Adrenal gland (tissue), 12 donors: ENCODE data around the gene CNTNAP1. TPM values are rescaled to one million over a fixed set of nuclear protein-coding genes. Genes with fewer than 3 reads are reported as not detected.

Experiments
- DNase-seq, 7 donors: peaks; one replicate each; pipeline ENCODE4 v3.0.0-alpha.2; 2019 to 2020
- H3K27ac ChIP-seq, 5 donors: fragments of 200-600 bp; sonication (generic) in 4 of 5; 1 replicate in 3 of 5; 2 replicates in 2 of 5; pipeline versions ENCODE4 v1.5.1 to v1.8.0; 2016 to 2020; ENCODE audit warnings: mild to moderate bottlenecking in 1 of 5
- H3K27me3 ChIP-seq: fragments of 200-600 bp; 2 replicates; pipeline ENCODE4 v1.8.0; 2021
- H3K36me3 ChIP-seq, 2 donors: fragments of 200-600 bp; replicated peaks in 1 of 2; 1 replicate in 1 of 2; 2 replicates in 1 of 2; pipeline versions ENCODE4 v1.5.1 to v1.8.0; 2018 to 2022
- H3K4me1 ChIP-seq, 2 donors: fragments of 200-600 bp; replicated peaks in 1 of 2; 1 replicate in 1 of 2; 2 replicates in 1 of 2; pipeline versions ENCODE4 v1.5.1 to v1.8.0; 2018 to 2021
- H3K4me3 ChIP-seq, 4 donors: fragments of 200-600 bp; sonication (generic) in 3 of 4; one replicate each; pipeline ENCODE4 v1.5.1; 2016 to 2018
- H3K9me3 ChIP-seq, 3 donors: fragments of 200-600 bp; sonication (generic) in 1 of 3; replicated peaks in 1 of 3; 1 replicate in 2 of 3; 2 replicates in 1 of 3; pipeline versions ENCODE4 v1.5.1 to v1.8.0; 2016 to 2021
- POLR2A ChIP-seq, 2 donors: fragments of 450-650 bp; IDR thresholded peaks; one replicate each; pipeline ENCODE4 v1.6.1; 2017; ENCODE audit warnings: antibody characterized with exemption in 2 of 2, mild to moderate bottlenecking in 2 of 2, moderate library complexity in 1 of 2
- WGBS, 4 donors: extraction: QIAGEN DNeasy Blood & Tissue Kit in 2 of 4; methylation state at CpG; one replicate each; pipeline versions ENCODE4 v1.1.5 to v1.1.7; 2013 to 2017; 5-methylcytosine and 5-hydroxymethylcytosine counted together
- intact Hi-C, 2 donors: fragments of 100-400 bp; cut with DNase I; formaldehyde crosslinking; loops; one replicate each; pipeline versions ENCODE4 v1.14.1 to v1.15.0; 2022 to 2023
- polyA plus RNA-seq, 3 donors: library from polyadenylated mRNA; stranded (reverse); fragments of 200-250 nt in 2 of 3; fragments of 350-450 nt in 1 of 3; fragmentation: Illumina TruSeq in 1 of 3; extraction: RNeasy Lipid Tissue Mini Kit (QIAGEN cat#74804) in 1 of 3; gene quantifications; one replicate each; pipeline ENCODE4 v1.2.3, GENCODE V29; 2013 to 2014
- total RNA-seq, 9 donors: library from RNA; depleted of rRNA in 4 of 9; stranded (reverse); fragments of >200 nt in 4 of 9; fragments of 120-200 nt in 1 of 9; fragmentation: NEBNext Ultra II Directional in 1 of 9; extraction: Animal tissue kit (Norgen Biotek cat#: 25700) in 1 of 9; gene quantifications; one replicate each; pipeline versions ENCODE4 v1.1.0 to v1.2.4, GENCODE V29; 2013 to 2023
- TF ChIP-seq, protein P1 (sequence below), 6 experiments: fragments of 450-650 bp in 4 of 6; fragments of 200-600 bp in 2 of 6; sonication (generic) in 1 of 6; IDR thresholded peaks; 1 replicate in 5 of 6; 2 replicates in 1 of 6; pipeline versions ENCODE4 v1.5.1 to v1.8.0; 2016 to 2021; ENCODE audit warnings: antibody characterized with exemption in 6 of 6, mild to moderate bottlenecking in 2 of 6, moderate library complexity in 1 of 6
- donor health status: healthy with polysubstance abuse.
- donor health status: Bipolar disorder and iron deficiency.
- donor health status: DM: yes; HTN: yes; CAD: no.
- donor health status: DM: no; HTN: no; CAD: no.
- donor health status: DM: no; HTN: no; CAD: no.
- donor health status: DM: yes; HTN: yes; CAD: no.

CNTNAP1 gene
- total and polyA plus RNA-seq, 12 donors, result 1.6 to 31.9 (median 4.9) TPM

DNA sequence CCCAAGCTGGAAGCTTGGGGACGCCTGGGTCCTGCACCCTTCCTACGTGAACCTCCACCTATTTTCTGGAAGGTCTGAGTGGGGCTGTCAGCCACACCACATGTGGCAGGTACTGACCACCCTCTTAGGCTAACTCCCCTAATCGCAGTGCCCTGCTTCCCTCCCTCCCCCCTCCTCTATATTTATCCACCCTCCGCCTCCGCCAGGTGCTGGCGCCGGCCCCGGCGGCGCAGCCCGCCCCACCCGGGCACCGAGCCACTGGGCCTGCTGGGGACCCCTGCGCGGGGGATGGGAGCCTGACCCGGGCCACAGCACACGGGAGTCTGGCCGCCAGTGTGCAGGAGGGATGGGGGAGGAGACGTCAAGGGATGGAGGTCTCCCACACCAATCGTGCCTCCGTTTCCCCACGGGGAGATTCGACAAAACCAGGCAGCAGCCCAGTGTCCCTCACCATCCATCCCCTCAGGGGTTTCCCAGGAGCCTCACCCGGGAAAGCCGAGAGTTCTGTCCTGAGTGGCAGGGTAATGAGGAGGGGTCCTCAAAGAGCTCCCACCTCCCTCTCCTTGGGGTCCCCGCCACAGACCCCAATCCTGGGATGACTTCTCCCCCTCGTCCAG lies 6.9 kb upstream of the CNTNAP1 start:
- H3K4me1 ChIP-seq, result peaks cover 45 to 58% of the 10 kb centered on the region in 2 donors
- intact Hi-C loops, result loop anchor here in 1 of 2 donors (10.0 kb wide), 1 partner anchor 91 kb away; no protein-coding TSS in a partner anchor

DNA sequence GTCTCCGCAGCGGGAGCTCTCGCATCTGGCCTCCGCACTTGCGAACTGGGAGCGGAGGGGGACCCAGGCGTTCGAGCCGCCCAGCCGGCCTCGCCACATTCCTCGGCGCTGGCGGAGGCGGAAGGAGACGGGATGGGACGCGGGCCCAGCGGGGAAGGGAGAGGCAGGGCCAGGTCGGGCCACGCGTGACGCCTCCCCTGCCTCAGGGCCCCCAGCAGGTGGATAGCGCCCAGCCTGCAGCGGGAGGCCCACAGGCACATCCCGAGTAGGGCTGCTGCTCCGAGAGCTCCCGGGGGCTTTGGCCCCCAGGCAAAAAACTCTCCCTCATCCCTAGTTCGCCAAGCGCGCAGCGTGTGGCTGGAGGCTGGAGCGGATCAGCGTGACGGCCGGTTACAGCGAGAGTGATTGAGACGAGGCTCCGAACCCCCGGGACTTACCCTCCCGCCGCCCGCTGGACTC lies 6.3 kb upstream of the CNTNAP1 start:
- Histone ChIP-seq H3K27me3 (no peaks in the 10 kb centered on the region), H3K4me3 (peak overlapping the region; percentile 79 to 95 (median 92)), H3K4me1 (peaks cover 45 to 62% of the 10 kb centered on the region in 2 donors), H3K27ac (peak overlapping the region in 4 of 5 donors; percentile 83 to 94 (median 86)), H3K36me3 (peaks cover 0 to 27% of the 10 kb centered on the region in 2 donors), H3K9me3 (no peaks in the 10 kb centered on the region)
- intact Hi-C loops, result loop anchor here in 1 of 2 donors (10.0 kb wide), 1 partner anchor 91 kb away; no protein-coding TSS in a partner anchor
- TF ChIP-seq, protein P1, sequence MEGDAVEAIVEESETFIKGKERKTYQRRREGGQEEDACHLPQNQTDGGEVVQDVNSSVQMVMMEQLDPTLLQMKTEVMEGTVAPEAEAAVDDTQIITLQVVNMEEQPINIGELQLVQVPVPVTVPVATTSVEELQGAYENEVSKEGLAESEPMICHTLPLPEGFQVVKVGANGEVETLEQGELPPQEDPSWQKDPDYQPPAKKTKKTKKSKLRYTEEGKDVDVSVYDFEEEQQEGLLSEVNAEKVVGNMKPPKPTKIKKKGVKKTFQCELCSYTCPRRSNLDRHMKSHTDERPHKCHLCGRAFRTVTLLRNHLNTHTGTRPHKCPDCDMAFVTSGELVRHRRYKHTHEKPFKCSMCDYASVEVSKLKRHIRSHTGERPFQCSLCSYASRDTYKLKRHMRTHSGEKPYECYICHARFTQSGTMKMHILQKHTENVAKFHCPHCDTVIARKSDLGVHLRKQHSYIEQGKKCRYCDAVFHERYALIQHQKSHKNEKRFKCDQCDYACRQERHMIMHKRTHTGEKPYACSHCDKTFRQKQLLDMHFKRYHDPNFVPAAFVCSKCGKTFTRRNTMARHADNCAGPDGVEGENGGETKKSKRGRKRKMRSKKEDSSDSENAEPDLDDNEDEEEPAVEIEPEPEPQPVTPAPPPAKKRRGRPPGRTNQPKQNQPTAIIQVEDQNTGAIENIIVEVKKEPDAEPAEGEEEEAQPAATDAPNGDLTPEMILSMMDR (IDR thresholded peaks at IDR 0.05), result peak in 1 of 6 experiments; percentile 24
- TF ChIP-seq POLR2A (IDR thresholded peaks at IDR 0.05), result peak in 1 of 2 donors; percentile 40
- 0 to 9% (median 3%) methylated on average over 6 to 43 of the region's 43 CpGs for WGBS, 4 donors
- DNase-seq, result peak in 6 of 7 donors; percentile 58 to 73 (median 65)

More for the DNA sequence above, 6.9 kb upstream of the CNTNAP1 start:
- WGBS, 4 donors, result 1 to 8% (median 2%) methylated on average over 7 to 27 of the region's 27 CpGs
- Histone ChIP-seq H3K4me3 (peak overlapping the region; percentile 75 to 95 (median 86)), H3K27ac (peak overlapping the region in 4 of 5 donors; percentile 83 to 94 (median 86)), H3K9me3 (no peaks in the 10 kb centered on the region), H3K36me3 (peaks cover 0 to 32% of the 10 kb centered on the region in 2 donors), H3K27me3 (no peaks in the 10 kb centered on the region)
- DNase-seq, result peak in 1 of 7 donors; percentile 29
- TF ChIP-seq, protein P1 (IDR thresholded peaks at IDR 0.05), result no peak
- no peak for TF ChIP-seq POLR2A (IDR thresholded peaks at IDR 0.05)

DNA sequence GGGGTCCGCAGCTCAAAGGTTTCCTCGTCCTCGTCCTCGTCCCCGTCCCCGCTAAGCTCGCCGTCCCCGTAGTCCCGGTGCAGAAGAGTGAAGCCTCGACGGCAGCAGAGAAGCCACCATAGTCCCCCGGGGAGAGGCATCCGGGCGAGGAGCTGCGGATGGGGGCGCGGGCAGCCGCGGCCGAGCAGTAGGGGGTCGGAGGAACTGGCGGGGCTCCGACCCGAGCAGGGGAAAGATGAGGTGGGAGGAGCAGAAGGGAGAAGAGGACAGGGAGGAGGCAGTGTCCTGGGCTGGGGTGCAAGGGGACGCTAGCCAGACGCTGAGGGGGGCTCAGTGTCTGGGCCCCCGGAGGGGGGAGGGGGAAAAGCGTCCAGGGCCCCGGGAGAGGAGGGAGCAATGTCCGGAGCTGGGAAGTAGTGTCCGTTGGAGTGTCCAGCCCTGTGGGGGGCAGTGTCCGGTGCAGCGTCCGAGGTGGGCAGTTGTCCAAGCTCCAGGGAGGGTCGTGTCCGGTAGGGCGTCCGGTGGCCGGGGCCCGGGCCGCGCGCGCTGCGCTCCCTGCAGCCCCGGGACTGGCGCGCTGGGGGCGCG lies 5.8 kb upstream of the CNTNAP1 start, which contains the start of gene PLEKHH3:
Gene PLEKHH3 (minus strand): TSS at position 571 of the 588 bp plus-strand sequence. CDS start 431 bp downstream, at position 140.
- peak within 1 kb of the TSS; percentile 84 to 96 (median 91) for H3K27ac ChIP-seq
- no peaks in the 10 kb centered on the region for H3K9me3 ChIP-seq
- TF ChIP-seq POLR2A (IDR thresholded peaks at IDR 0.05), result peak; percentile 46 to 78
- TF ChIP-seq, protein P1 (IDR thresholded peaks at IDR 0.05), result peak in 5 of 6 experiments; percentile 5 to 37 (median 24)
- 0 to 1% (median 0%) methylated on average over 21 to 51 of the region's 51 CpGs for WGBS, 4 donors
- intact Hi-C loops, result loop anchor here in 1 of 2 donors (10.0 kb wide), 1 partner anchor 92 kb away; no protein-coding TSS in a partner anchor
- peak within 1 kb of the TSS; percentile 79 to 95 (median 92) for H3K4me3 ChIP-seq
- peaks cover 45 to 66% of the 10 kb centered on the region in 2 donors for H3K4me1 ChIP-seq
- H3K27me3 ChIP-seq, result no peaks in the 10 kb centered on the region
- peaks cover 0 to 21% of the 10 kb centered on the region in 2 donors for H3K36me3 ChIP-seq
- no peak for DNase-seq
